ENCODE results near the gene RGR. TPM values are rescaled to one million over a fixed set of nuclear protein-coding genes. Genes with fewer than 3 reads are reported as not detected.

The RGR gene
- total RNA-seq, 1 donor from 2014 or later = not detected

- TF ChIP-seq CTCF (IDR thresholded peaks at IDR 0.05; ENCODE audit: insufficient read depth, low read length, poor library complexity, severe bottlenecking) = no peak
- no peak for DNase-seq (ENCODE audit: low read depth)
Observed at GRCh38 chr10:84224411-84225028, 20.3 kb upstream of the RGR start.

DNA sequence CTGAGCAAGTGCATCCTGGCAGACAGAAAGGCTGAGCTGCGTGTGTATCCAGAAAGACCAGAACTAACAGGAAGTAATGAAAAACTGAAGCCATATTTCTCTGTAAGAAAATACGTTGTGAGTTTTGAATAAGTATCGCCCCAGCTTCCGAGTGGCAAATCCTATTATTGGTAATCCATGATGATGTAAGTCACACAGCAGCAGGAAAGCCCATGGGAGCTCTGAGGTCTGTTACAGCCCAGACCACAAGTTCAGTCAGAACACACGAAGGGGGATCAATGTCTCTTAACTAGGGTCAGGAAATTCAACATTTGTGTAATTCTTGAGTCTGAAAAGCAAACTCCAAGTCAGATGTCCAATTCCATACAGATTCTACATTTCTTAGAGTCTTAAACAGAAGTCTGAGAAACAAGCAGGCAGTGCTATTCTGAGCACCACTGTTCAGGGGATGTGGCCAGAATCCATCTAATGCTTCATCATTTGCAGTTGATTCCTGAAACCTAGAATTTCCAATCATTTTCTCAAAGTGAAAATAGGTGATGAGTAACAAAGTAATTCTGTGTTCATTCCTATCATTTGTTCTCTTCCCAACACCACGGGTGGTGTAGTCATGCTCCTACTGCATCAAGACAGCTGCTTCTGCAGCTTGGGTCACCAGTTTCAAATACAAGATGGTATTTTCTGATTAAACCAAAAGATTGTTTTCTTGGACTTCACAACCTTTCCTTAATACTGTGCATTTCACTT is 19.3 kb upstream of the RGR start, which contains the start of gene LRIT2:
TSS of gene LRIT2 (minus strand) at position 118 of the 747 bp plus-strand sequence. CDS start at position 94, 24 bp downstream.
- DNase-seq (ENCODE audit: low read depth) = no peak
- Histone ChIP-seq H3K36me3 (ENCODE audit: control insufficient read depth, insufficient read depth, low read length) (no peaks in the 10 kb centered on the region), H3K4me3 (ENCODE audit: low read depth, low read length) (no peak within 1 kb of the TSS), H3K27me3 (ENCODE audit: control insufficient read depth, insufficient read depth, low read length) (no peaks in the 10 kb centered on the region)
- no peak for TF ChIP-seq CTCF (IDR thresholded peaks at IDR 0.05; ENCODE audit: insufficient read depth, low read length, poor library complexity, severe bottlenecking)

More at GRCh38 chr10:84224411-84225028, 20.3 kb upstream of the RGR start:
- Histone ChIP-seq H3K4me3 (ENCODE audit: low read depth, low read length) (no peak overlapping the region), H3K36me3 (ENCODE audit: control insufficient read depth, insufficient read depth, low read length) (no peaks in the 10 kb centered on the region), H3K27me3 (ENCODE audit: control insufficient read depth, insufficient read depth, low read length) (no peaks in the 10 kb centered on the region)

DNA sequence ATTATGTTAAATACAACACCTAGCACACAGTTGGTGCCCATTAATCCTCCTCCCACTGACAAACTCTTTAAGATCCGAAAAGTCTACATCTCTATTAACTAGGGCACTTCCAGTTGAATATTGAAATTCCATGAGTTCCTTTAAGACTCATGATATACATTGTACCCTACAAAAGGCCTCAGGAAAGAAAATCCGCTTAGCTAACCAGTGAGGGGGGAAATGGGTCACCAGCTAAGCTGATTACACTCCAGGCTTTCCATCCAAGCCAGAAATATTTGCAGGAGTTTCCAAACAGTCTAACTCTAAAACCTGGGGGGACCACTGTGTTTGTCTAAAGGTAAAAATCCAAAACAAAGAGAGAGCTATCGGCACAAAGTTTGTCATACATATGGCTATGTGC is 18.2 kb upstream of the RGR start:
- DNase-seq (ENCODE audit: low read depth) = no peak
- Histone ChIP-seq H3K36me3 (ENCODE audit: control insufficient read depth, insufficient read depth, low read length) (no peaks in the 10 kb centered on the region), H3K27me3 (ENCODE audit: control insufficient read depth, insufficient read depth, low read length) (no peaks in the 10 kb centered on the region), H3K4me3 (ENCODE audit: low read depth, low read length) (no peak overlapping the region)
- no peak for TF ChIP-seq CTCF (IDR thresholded peaks at IDR 0.05; ENCODE audit: insufficient read depth, low read length, poor library complexity, severe bottlenecking)

DNA sequence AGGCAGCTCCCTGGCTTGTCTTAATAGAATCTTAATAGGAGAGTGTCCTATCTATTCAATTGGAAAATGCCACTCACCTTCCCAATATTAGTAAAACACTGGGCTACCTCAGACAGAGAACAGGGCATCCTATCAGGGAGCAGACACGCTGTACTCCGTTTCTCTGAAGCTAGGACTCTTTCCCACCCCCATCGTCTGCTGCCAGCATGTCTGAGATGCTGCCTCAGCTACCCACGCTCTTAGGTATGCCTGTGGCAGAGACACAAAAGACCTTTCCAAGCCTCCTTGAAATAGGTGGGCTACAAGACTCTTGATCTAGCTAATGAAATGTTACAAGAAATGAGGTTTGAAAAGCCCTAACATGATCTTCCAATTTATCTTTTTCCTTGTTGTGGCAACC is 17.0 kb upstream of the RGR start:
- TF ChIP-seq CTCF (IDR thresholded peaks at IDR 0.05; ENCODE audit: insufficient read depth, low read length, poor library complexity, severe bottlenecking) = no peak
- H3K27me3 ChIP-seq (ENCODE audit: control insufficient read depth, insufficient read depth, low read length) = no peaks in the 10 kb centered on the region
- no peaks in the 10 kb centered on the region for H3K36me3 ChIP-seq (ENCODE audit: control insufficient read depth, insufficient read depth, low read length)
- no peak overlapping the region for H3K4me3 ChIP-seq (ENCODE audit: low read depth, low read length)
- no peak for DNase-seq (ENCODE audit: low read depth)

DNA sequence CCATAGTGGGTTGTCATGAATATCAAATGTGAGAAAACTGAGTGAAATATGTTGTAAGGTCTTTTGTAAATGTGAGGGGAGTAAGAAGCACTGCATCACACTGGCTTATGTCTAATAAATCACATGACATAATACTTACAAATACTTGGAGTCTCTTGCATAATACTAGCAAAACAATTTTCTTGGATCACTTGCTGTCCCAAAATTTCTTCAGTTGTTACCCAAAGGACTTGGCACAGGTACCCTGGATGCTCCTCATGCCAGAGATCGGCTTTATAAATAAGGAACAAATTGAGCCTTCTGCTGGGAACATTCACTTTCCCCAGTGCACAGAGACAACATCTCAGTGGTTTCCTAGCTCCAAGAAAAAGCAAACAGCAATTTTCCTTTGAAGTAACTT is 14.5 kb upstream of the RGR start:
- TF ChIP-seq CTCF (IDR thresholded peaks at IDR 0.05; ENCODE audit: insufficient read depth, low read length, poor library complexity, severe bottlenecking) = no peak
- no peak for DNase-seq (ENCODE audit: low read depth)
- Histone ChIP-seq H3K36me3 (ENCODE audit: control insufficient read depth, insufficient read depth, low read length) (no peaks in the 10 kb centered on the region), H3K4me3 (ENCODE audit: low read depth, low read length) (no peak overlapping the region), H3K27me3 (ENCODE audit: control insufficient read depth, insufficient read depth, low read length) (no peaks in the 10 kb centered on the region)
